NCI-H2227 (cell line): ENCODE measurements around the gene HEG1.
A peak's percentile ranks its signal among the peaks of the same experiment; 100 is the strongest.
"Not testable (repeated sequence)": the region's sequence is repeated elsewhere in the genome, so short reads cannot be mapped to it uniquely, and the experiment has no call there.

ENCODE experiments used
- DNase-seq: peaks from one replicate; lab custom pipeline; 2025; ENCODE audit not compliant: unreplicated experiment; lab: John Stamatoyannopoulos, UW

The HEG1 gene

GRCh38 chr3:124960105-124960504, 95.7 kb downstream of the HEG1 start:
- no peak for DNase-seq

- DNase-seq, result not testable (repeated sequence)
These were observed 97.8 kb downstream of the HEG1 start for GRCh38 chr3:124957951-124958350.

DNA sequence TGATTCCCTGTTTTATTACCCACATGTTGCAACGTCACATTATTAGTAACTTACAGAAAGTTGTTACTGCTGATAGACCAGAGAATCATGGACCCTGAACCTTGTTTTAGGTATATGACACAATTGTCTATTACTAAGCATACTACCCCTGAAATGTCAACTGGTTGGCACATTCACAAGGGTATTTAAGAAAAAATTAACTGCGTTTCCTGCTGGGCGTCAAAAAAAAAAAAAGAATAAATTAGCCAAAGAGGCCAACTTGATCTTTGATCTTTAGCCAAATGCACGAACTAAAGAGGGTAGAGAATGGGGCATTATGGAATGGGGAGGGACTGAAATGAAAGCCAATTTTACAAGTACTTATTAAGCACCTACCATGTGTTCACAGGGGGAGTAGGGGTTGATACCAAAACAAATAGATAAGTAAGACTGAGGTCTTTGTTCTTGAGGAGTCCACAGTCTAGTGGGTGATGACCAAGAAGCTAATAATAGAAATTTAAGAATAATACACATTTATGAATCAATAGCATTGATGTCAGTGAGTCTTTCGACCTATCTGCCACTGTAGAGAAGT, 103.4 kb downstream of the HEG1 start:
- DNase-seq, result no peak

DNA sequence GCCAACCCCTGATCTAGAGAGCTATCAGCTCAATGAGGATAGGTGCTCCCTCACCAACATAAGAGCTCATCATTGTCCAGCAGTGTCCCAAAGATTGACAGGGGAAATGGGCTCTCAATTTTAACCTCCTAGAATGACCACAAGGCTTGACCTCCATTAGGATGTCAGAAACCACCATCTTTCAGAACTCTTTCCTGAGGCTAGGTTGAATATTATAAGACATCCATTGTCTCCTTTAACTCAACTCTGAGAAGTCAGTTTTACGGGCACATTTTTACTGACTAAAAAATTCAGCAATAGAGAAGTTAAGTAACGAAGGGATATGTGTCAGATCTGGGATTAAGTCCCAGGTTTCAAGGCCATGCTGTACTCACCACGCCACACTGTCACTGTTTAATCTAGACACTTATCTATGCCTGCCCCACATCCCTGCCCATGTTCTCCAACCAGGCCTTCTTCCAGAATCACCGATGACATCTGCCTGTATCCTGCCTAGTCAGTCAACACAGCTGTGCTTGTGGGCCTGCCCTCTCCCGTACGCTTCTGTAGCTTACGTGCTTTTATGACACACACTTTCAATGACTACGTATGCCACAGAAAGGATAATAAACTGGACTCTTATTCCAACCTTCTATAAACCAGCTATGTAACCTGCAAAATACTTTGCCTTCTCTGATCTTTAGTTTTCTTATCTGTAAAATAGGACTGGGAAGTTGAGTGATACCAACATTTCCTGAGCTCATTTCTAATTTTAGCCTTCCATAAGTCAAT, 104.1 kb downstream of the HEG1 start:
- DNase-seq, result no peak

DNA sequence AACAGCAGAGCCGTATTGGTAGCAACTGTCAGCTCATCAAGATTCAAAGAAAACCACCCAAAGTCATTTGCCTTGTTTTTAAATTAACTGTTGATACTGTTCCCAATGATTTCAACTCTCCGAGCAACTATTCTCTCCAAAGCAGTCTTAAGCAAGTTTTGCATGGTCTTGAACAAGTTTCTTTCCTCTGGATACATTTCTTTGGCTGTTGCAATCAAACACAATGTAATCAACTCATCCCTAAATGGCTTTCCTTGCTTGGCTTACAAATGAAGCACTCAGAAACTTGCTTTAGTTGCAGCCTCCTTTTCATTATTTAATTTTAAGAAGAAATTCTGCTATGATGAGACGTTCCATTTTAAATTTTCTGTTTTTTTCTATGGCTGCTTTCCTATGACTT, 105.8 kb downstream of the HEG1 start:
- no peak for DNase-seq

GRCh38 chr3:124942613-124943012, 113.2 kb downstream of the HEG1 start:
- DNase-seq, result no peak

GRCh38 chr3:124941771-124942170, 114.0 kb downstream of the HEG1 start:
- no peak for DNase-seq

- DNase-seq, result no peak
These were observed 116.1 kb downstream of the HEG1 start for GRCh38 chr3:124939661-124940060.

DNA sequence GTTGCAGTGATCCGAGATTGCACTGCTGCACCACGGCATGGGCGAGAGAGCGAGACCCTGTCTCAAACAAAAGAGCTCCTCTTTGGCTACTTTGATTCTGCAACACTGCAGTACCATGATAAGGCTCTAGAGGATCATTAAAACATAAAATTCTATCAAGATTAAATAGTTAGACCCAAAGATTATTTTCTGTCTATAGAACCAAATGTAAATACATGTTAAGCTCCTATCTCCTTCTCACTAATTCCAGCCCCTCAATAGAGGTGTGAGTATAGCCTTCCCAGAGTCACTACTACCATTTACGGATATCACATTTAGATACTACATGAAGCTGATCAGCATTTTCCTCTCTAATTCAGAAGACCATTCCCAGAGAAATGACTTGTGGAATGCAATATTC, 116.9 kb downstream of the HEG1 start:
- DNase-seq, result no peak

GRCh38 chr3:124937049-124937448, 118.7 kb downstream of the HEG1 start:
- no peak for DNase-seq

DNA sequence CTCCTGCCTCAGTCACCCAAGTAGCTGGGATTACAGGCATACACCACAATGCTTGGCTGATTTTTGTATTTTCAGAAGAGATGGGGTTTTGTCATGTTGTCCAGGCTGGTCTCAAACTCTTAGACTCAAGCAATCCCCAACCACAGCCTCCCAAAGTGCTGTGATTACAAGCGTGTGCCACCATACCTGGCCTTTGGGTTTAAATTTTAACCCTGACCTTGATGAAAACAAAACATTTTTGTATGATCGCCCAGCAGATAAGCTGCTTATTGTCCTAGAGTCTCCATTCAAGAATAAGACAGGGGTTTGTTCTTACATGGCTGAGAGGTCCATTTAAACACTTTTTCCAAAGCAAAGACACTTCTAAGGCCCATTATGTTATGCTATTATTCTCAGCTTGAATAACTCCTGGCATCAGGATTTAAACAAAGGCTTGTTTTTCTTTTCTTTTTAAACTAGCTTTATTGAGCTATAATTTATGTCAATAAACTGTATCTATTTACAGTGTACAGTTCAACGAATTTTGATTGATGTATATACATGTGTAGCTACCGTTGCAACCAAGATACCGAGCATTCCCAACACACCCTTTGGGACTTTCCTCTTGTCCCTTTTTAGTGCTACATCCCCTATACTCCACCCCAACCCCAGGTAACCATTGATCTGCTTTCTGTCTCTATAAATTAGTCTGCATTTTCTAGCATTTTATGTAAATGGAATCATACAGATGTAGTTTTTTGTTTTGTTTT, 119.8 kb downstream of the HEG1 start:
- no peak for DNase-seq

DNA sequence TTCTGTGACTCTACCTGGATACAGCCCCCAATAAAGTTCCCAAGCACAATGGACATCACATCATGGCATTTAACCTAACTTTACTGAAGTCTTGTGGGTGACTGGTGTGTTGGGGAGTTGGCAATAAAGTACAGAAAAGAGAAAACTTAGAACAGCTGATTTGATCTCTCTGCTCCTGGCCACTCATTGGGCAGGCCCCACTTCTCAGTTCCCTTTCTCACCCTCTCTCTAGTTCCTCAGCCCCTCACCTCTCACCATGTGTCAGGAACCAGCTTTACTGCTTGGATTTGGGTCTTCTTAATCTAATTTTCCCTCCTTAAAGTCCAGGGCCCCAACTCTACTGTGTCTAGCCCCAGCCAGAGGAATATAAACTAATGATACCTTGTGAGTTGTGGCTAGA, 120.5 kb downstream of the HEG1 start:
- DNase-seq, result no peak

GRCh38 chr3:124934577-124934976, 121.2 kb downstream of the HEG1 start, which contains the start of gene MUC13:
Gene MUC13, minus strand, starts transcription at chr3:124934751. Its CDS starts 39 bp downstream, at chr3:124934712.
- DNase-seq, result no peak

GRCh38 chr3:124928333-124929202, 127.2 kb downstream of the HEG1 start:
- peak; percentile 41 for DNase-seq

GRCh38 chr3:124927574-124928045, 128.2 kb downstream of the HEG1 start:
- DNase-seq, result no peak

DNA sequence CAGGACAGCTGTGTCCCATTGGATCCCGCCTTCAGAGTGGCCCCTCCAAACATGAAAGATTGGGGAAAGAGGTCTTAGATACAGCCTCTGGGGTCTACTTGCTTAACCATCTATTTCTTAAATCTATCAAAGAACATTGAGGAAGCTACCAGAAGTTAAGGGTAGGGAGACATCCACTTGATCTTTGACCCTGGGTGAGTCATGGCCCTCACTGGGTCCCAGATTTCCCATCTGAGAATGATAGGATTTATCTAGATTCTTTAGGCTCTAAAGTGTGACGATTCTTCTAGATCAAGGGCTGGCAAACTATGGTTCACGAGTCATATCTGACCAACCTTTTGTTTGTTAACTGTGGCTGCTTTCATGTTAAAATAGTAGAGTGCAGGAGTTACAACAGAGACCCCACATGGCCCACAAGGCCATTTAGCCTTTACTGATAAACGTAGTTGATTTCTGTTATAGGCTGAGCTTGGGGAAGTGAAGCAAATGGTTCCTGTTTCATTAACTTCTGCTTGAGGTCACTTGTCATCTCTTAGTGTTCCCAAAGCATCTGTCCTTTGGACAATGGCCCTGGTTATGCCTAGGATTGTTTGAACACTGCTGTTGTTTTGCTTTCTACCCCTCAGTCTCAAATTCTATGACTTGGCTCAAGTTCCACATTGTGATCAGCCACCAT, 129.2 kb downstream of the HEG1 start:
- DNase-seq, result no peak

DNA sequence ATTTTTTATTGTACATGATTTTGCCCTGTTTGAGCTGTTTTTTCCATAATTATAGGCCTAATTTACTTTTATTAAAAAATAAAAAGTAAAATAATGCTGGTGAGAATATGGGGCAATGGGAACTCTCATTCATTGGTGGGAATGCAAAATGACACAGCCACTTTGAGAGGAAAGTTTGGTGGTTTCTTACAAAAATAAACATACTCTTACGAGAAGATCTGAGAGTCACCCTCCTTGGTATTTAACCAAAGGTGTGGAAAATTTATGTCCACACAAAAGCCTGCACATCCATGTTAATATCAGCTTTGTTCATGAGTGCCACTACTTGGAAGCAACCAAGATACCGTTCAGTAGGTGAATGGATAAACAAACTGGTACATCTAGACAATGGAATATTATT, 131.1 kb downstream of the HEG1 start:
- DNase-seq, result no peak

DNA sequence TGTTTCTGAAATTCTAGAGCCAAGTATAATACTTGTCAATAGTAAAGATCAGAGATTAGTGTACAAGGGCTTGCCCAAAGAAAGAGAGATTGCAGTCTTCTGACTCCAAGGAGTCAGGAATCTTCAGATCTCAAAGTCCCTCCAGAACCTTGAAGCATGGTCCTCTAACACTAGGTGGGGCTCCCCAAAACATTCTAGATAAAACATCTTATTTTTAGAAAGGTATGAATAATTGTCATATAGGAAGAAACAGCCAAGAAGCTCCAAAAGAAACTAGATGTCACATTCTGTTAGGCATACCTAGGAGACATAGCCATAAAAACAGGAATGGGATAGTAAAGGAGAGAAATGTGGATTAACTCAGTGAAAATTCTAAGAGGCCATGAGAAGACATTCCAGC, 132.0 kb downstream of the HEG1 start:
- no peak for DNase-seq

- no peak for DNase-seq
These were observed 135.1 kb downstream of the HEG1 start for GRCh38 chr3:124920718-124921117.

GRCh38 chr3:124919756-124920155, 136.0 kb downstream of the HEG1 start:
- DNase-seq, result no peak
